Glomerular endothelial cell (primary cell): Measurements from ENCODE around the gene RASA4B. TPM values are rescaled to one million over a fixed set of nuclear protein-coding genes. Genes with fewer than 3 reads are reported as not detected.

Experiments used
- total RNA-seq: library from RNA; depleted of rRNA; stranded (reverse); fragments of >200 nt; gene quantifications from 2 replicates; pipeline ENCODE4 v1.2.3, GENCODE V29; 2015

The RASA4B gene
- total RNA-seq, 1 donor from 2014 or later: 14.4 TPM

Other genes starting within 250 kb of the RASA4B start
- 5.5 and 11.9 TPM in 2 replicates for gene SH2B2, start 230.9 kb downstream of the RASA4B start, total RNA-seq
- not detected in 2 replicates for gene SPDYE6, start 161.3 kb downstream of the RASA4B start, total RNA-seq
- gene PRKRIP1, start 121.4 kb downstream of the RASA4B start, total RNA-seq: 13.8 and 28.1 TPM in 2 replicates
- gene ORAI2, start 84.2 kb downstream of the RASA4B start, total RNA-seq: 90.0 and 108 TPM in 2 replicates
- gene ALKBH4, start 52.9 kb downstream of the RASA4B start, total RNA-seq: 12.5 and 12.8 TPM in 2 replicates
- 17.1 and 23.5 TPM in 2 replicates for gene LRWD1, start 52.8 kb downstream of the RASA4B start, total RNA-seq
- gene POLR2J, start 38.9 kb downstream of the RASA4B start, total RNA-seq: 50.5 and 54.8 TPM in 2 replicates
- 9.7 and 11.7 TPM in 2 replicates for gene UPK3BL2, start 25.9 kb upstream of the RASA4B start, total RNA-seq
- not detected in 2 replicates for gene SPDYE2, start 33.4 kb upstream of the RASA4B start, total RNA-seq
- 16.6 and 21.4 TPM in 2 replicates for gene POLR2J3, start 54.8 kb upstream of the RASA4B start, total RNA-seq
- gene RASA4, start 99.0 kb upstream of the RASA4B start, total RNA-seq: 22.0 and 30.1 TPM in 2 replicates
- gene UPK3BL1, start 125.0 kb upstream of the RASA4B start, total RNA-seq: 13.4 and 24.4 TPM in 2 replicates
- gene SPDYE2B, start 132.5 kb upstream of the RASA4B start, total RNA-seq: not detected in 2 replicates
- gene POLR2J2, start 153.9 kb upstream of the RASA4B start, total RNA-seq: 1.8 and 6.1 TPM in 2 replicates
- gene FAM185A, start 231.2 kb upstream of the RASA4B start, total RNA-seq: 4.6 and 8.9 TPM in 2 replicates